Measurements from ENCODE around the gene CFAP99. TPM values are rescaled to one million over a fixed set of nuclear protein-coding genes. Genes with fewer than 3 reads are reported as not detected.

The CFAP99 gene
- total and polyA plus RNA-seq, 8 donors, result 0.05 to 1.4 (median 0.62) TPM; not detected in 3

DNA sequence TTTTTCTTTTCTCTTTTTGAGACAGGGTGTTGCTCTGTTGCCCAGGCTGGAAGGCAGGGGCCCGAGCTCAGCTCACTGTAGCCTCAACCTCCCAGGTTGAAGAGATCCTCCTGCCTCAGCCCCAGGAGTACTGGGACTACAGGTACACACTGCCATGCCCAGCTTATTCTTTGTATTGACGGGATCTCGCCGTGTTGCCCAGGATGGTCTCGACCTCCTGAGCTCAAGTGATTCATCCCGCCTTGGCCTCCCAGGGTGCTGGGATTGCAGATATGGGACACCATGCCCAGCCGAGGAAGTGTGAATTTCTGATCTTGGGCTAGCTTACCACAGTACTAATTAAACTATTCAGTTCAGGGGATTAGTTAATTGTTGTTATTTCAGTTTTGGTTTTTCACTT is 89.1 kb downstream of the CFAP99 start:
- no peak for TF ChIP-seq POLR2AphosphoS5 (IDR thresholded peaks at IDR 0.05)
- TF ChIP-seq POLR2A (IDR thresholded peaks at IDR 0.05), result no peak
- TF ChIP-seq CTCF (IDR thresholded peaks at IDR 0.05), result no peak
- TF ChIP-seq EP300 (IDR thresholded peaks at IDR 0.05), result no peak
- intact Hi-C loops (cut with DNase I; ENCODE audit: low total_unique reads), result no loop called here
- Histone ChIP-seq H3K9me3 (no peaks in the 10 kb centered on the region), H3K4me1 (peaks cover 0 to 7% (median 0%) of the 10 kb centered on the region in 4 donors), H3K36me3 (peaks cover 34 to 86% (median 80%) of the 10 kb centered on the region in 4 donors), H3K4me3 (no peak overlapping the region), H3K27ac (no peak overlapping the region), H3K27me3 (no peaks in the 10 kb centered on the region)
- DNase-seq, result no peak
- 83 to 93% (median 86%) methylated on average over 7 of the region's 7 CpGs for WGBS, 5 donors

GRCh38 chr4:2510351-2511259 is 91.8 kb downstream of the CFAP99 start:
- Histone ChIP-seq H3K27ac (no peak overlapping the region), H3K36me3 (peaks cover 50 to 87% (median 87%) of the 10 kb centered on the region in 4 donors), H3K27me3 (no peaks in the 10 kb centered on the region), H3K4me1 (peaks cover 0 to 16% (median 2%) of the 10 kb centered on the region in 4 donors), H3K9me3 (no peaks in the 10 kb centered on the region), H3K4me3 (no peak overlapping the region)
- DNase-seq, result no peak
- intact Hi-C loops (cut with DNase I; ENCODE audit: low total_unique reads), result no loop called here
- TF ChIP-seq POLR2AphosphoS5 (IDR thresholded peaks at IDR 0.05) (no peak), POLR2A (IDR thresholded peaks at IDR 0.05) (no peak), CTCF (IDR thresholded peaks at IDR 0.05) (no peak), EP300 (IDR thresholded peaks at IDR 0.05) (no peak)
- 87 to 92% (median 89%) methylated on average over 13 of the region's 13 CpGs for WGBS, 5 donors

- H3K9me3 ChIP-seq, result no peaks in the 10 kb centered on the region
- intact Hi-C loops (cut with DNase I; ENCODE audit: low total_unique reads), result no loop called here
- H3K27ac ChIP-seq, result no peak overlapping the region
- peaks cover 10 to 27% (median 13%) of the 10 kb centered on the region in 4 donors for H3K4me1 ChIP-seq
- H3K36me3 ChIP-seq, result peaks cover 50 to 88% (median 87%) of the 10 kb centered on the region in 4 donors
- WGBS, 5 donors, result 66 to 76% (median 76%) methylated on average over 9 of the region's 9 CpGs
- TF ChIP-seq EP300 (IDR thresholded peaks at IDR 0.05), result no peak
- H3K27me3 ChIP-seq, result no peaks in the 10 kb centered on the region
- DNase-seq, result no peak
- H3K4me3 ChIP-seq, result no peak overlapping the region
These were observed 92.9 kb downstream of the CFAP99 start for GRCh38 chr4:2511645-2512131.

Other genes starting within 250 kb of the CFAP99 start
- gene HAUS3, start 176.8 kb upstream of the CFAP99 start, total RNA-seq, result 10 to 100 TPM in 4 of 5 donors, 1 to 10 TPM in 1; 7.6 to 37.4 (median 17.5) TPM
- 1 to 10 TPM; 5.5 to 7.4 (median 6.8) TPM for gene HAUS3, start 176.8 kb upstream of the CFAP99 start, polyA plus RNA-seq
- 1 to 10 TPM in 2 of 5 donors, under 1 TPM in 1, not detected in 2; 0.29 to 5.1 (median 1.4) TPM for gene POLN, start 176.8 kb upstream of the CFAP99 start, total RNA-seq
- gene POLN, start 176.8 kb upstream of the CFAP99 start, polyA plus RNA-seq, result 1 to 10 TPM in 2 of 3 donors, under 1 TPM in 1; 0.90 to 1.7 (median 1.3) TPM
- gene MXD4, start 156.8 kb upstream of the CFAP99 start, total RNA-seq, result 100 to 1,000 TPM in 1 of 5 donors, 10 to 100 TPM in 4; 22.8 to 114 (median 48.7) TPM
- 10 to 100 TPM; 19.1 to 49.4 (median 30.1) TPM for gene MXD4, start 156.8 kb upstream of the CFAP99 start, polyA plus RNA-seq
- 10 to 100 TPM in 3 of 5 donors, 1 to 10 TPM in 2; 5.1 to 88.8 (median 16.9) TPM for gene ZFYVE28, start 310 bp upstream of the CFAP99 start, total RNA-seq
- 1 to 10 TPM; 4.9 to 6.5 (median 5.3) TPM for gene ZFYVE28, start 310 bp upstream of the CFAP99 start, polyA plus RNA-seq
- 10 to 100 TPM in 4 of 5 donors, 1 to 10 TPM in 1; 5.3 to 75.2 (median 42.9) TPM for gene RNF4, start 50.2 kb downstream of the CFAP99 start, total RNA-seq
- gene RNF4, start 50.2 kb downstream of the CFAP99 start, polyA plus RNA-seq, result 10 to 100 TPM; 15.3 to 29.3 (median 28.8) TPM
- gene FAM193A, start 117.7 kb downstream of the CFAP99 start, total RNA-seq, result 100 to 1,000 TPM in 1 of 5 donors, 10 to 100 TPM in 4; 22.2 to 107 (median 37.9) TPM
- gene FAM193A, start 117.7 kb downstream of the CFAP99 start, polyA plus RNA-seq, result 1 to 10 TPM; 4.9 to 7.0 (median 7.0) TPM

All from stomach (tissue), 9 donors.